Stimulated activated CD8-positive, alpha-beta memory T cell treated with anti-CD3 and anti-CD28 coated beads, Interleukin-4, amount 100 ng/mL, for 1 hour (primary cell): ENCODE results near the gene DSTN.

Experiments
- DNase-seq, 2 donors: peaks; one replicate each; pipeline ENCODE4 v3.0.0-alpha.2; 2020; ENCODE audit warnings: low read depth in 2 of 2, low spot score in 1 of 2

DSTN gene

DNA sequence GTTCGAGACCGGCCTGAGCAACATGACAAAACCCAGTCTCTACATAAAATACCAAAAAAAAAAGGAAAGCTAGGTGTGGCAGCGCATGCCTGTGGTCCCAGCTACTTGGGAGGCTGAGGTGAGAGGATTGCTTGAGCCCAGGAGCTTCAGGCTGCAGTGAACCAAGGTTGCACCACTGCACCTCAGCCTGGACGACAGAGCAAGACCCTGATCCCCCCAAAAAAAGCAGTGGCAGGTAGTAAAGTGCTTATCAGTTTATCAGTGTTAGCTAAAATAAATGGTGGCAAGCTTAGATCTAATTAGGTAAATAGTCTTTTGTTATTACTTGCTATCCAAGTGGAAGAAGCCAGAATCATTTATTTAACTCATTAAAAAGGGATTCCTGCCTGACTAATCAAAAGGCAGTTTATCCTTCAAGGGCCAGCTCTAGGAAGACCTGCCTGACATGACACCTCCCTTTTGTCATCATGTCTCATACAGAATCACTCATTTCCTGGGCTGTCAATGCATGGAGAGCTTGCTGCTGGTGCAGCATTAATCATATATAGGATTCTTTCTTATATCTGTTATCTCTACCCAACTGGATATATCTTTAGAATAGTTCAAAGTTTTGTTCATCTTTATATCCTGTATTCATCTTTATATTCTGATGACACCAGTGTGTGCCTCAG lies 9.6 kb downstream of the DSTN start:
- no peak for DNase-seq

DNA sequence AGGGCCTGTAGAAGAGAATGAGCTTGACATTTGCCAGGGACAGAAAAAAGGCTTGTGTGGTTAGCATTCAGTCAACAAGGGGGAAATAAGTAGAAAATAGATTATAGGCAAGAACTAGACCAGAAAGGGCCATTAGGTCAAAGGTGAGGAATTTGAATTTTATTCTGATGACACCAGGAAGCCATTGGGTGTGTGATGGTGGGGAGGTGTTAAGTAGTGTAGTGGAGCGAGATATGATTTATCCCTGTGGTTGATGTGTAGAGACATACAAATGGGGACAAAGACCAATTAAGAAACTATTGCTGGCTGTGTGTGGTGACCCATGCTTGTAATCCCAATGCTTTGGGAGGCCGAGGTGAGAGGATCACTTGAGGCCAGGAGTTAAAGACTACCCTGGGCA lies 11.0 kb downstream of the DSTN start:
- no peak for DNase-seq

DNA sequence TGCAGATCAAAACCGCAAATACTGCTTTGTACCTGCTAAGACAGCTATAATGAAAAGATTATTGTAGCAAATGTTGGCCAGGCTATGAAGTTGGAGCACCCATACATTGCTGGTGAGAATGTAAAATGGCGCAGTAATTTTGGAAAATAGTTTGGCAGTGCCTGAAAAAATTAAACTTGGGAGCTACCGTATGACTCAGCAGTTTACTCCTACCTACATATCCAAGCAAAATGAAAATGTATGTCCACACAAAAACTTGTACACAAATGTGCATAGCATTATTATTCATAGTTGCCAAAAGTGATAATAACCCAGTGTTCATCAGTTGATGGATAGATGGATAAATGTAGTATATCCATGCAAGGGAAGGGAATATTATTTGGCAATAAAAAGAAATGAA lies 13.3 kb downstream of the DSTN start:
- DNase-seq = no peak

DNA sequence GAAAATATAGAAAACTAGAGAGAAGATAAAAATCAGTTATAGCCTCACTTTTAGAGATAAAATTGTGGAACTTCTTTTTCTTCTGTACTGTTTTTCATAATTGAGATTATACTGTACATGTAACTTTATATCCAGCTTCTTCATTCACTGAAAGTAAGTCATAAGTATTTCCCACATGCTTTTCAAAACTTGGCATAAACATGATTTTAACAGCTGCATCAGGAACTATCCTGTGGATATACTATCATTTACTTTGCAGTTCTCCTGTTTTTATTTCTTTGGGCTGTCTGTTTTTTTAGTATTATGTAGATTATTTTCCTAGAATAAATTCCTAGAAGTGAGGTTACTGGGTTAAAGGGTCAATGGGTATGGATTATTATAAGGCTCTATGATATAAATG lies 14.8 kb downstream of the DSTN start:
- no peak for DNase-seq

DNA sequence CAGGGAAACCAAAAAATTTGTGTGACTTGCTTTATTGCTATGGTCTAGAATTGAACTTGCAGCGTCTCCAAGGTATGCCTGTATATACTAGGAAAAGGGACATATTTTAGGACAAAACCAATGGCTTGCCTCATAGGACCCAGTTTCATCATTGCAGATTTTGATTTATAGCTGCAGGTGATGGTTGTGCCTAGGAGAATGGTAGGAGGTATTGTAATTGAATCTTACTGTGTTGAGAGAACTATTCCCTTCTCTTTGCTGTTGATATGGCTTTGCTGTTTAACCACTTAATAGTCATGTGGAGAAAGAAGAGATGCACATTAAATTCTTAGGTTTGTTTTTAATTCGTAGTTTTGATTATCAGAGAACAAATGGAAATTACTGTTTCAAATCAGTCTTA lies 16.4 kb downstream of the DSTN start:
- DNase-seq = no peak

DNA sequence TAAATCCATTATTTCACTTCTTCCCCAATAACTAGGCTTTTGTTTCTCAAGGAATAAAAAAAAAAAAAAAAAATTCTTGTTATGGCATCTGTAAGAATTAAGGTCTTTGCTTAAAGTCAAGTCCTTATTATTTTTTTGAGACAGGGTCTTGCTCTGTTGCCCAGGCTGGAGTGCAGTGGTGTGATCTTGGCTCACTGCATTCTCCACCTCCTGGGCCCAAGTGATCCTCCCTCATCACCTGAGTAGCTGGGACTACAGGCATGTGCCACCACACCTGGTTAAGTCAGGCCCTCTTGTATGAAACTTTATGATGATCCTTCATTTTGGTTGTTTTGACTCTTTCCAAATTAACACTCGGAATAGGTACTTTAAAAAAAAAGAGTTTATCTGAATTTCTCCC lies 17.3 kb downstream of the DSTN start:
- no peak for DNase-seq

DNA sequence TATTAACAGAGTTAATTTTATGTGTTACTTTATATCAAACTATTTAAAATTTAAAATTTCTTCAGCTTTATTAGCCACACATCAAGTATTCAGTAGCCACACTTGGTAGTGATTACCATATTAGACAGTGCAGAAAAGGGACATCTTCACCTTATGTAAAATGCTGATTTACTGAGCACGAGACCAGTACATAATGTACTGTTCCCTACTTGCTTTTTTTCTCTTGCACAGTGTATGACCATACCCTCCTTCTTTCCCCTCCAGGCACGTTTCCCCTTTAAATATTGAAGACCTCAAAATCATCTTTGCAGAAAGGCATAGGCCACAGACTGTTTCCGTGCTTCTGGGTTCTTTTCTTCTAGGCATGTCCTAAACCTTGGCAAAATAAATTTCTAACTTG lies 17.9 kb downstream of the DSTN start:
- no peak for DNase-seq

DNA sequence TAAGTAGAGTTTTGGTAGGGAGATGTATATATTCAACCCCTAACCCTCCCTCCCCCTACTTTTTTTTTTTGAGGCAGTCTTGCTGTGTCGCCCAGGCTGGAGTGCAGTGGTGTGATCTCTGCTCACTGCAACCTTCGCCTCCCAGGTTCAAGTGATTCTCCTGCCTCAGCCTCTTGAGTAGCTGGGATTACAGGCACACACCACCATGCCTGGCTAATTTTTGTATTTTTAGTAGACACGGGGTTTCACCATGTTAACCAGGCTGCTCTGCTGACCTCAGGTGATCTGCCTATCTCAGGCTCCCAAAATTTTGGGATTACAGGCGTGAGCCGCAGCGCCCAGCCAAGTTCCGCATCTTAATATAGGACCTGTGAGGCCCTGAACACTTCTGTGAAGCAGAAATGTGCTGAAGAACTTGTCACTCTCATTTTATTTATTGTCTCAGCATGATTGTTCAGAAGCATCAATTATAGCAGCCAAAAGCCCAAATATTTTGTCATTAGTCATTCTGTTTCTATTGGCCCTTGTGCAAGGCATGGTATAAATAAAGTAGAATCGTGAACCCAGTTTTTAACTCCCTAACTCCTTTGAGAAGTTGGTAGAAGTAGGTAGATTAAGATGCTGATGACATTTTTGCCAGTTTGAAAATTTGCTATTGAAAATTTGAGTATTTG lies 19.4 kb downstream of the DSTN start:
- DNase-seq = no peak

DNA sequence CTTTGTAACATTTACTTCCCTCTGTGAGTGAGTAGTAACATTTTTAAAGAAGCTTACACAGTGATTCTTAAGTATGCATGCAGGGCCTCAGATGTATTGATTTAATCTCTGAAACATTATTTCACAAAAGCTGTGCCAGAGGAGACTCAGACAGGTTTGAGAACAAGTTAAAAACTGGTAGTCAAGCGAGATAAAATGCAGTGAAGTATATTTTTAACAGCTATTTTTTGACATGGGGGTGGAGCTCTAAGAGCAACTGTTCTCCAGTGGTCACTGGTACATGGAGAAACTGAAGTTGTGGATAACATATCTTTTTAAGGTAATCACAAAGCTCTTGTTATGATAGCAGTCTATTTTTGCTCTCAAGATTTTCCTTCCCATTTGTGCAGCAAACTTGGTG lies 20.4 kb downstream of the DSTN start:
- no peak for DNase-seq

DNA sequence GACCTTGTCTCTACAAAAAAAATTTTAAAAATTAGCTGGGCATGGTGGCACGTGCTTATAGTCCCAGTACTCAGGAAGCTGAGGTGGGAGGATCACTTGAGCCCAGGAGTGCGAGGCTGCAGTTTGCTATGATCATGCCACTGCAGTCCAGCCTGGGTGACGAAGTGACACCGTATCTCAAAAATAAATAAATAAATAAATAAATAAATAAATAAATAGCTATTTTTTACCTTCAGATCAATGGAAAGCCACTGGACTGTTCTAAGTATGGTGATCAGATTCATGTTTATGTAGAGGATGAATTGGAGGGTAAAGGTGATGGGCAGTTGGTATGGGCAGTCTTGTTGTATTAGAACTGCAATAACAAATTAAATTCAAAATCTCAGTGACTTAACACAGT lies 24.0 kb downstream of the DSTN start:
- DNase-seq = no peak

DNA sequence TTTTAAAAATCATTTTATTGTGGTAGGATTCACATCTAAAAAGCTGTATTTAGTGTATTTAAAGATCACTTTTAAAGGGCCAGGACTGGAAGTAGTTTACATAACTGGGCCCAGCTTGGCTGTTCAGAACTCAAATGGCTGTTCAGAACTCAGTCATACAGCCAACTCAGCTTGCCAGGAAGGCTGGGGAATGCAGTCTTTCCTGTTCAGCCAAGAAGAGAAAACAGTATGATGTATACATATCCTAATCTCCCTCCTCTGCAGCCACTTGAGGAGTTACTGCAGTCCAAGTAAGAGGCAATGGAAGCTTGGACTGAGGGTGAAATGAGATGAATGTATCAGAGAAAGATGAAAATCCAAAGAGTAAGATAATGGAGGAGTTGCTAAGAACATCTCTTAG lies 24.6 kb downstream of the DSTN start:
- no peak for DNase-seq

DNA sequence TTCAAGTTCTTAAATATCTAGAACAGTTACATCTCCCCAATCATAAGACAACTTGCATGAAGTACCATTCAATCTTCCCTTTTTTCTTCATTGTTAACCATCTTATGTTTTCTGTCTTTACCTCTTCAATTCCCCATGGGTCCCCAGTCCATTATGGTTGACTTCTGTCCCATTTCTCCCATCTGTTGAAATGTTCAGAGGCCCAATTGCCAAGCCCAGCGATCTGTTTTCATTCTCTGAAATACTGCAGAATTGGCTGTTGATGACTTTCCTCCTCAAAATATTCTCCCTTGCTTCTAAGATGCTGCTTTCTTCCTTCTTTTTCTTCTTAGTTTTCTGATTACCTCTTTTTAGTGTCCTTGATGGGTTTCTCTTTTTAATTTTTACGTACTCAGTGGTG lies 26.0 kb downstream of the DSTN start:
- no peak for DNase-seq

DNA sequence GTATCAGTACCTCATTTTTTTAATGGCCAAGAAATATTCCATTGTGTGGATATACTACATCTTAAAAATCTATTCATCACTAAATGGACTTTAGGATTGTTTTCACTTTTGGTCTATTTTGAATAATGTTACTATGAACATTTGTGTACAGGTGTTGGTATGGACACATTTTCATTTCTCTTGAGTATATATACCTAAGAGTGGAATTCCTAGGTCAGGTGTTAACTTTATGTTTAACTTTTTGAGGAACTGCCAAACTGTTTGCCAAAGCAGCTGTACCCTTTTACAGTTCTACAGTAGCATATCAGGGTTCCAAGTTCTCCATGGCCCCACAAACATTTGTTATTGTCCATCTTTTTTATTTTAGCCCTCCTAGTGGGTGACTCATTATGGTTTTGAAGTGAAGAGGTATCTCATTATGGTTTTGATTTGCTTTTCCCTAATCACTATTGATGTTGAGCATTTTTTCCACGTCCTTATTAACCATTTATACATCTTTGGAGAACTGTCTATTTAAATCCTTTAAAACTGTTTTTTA lies 28.2 kb downstream of the DSTN start:
- DNase-seq = no peak

DNA sequence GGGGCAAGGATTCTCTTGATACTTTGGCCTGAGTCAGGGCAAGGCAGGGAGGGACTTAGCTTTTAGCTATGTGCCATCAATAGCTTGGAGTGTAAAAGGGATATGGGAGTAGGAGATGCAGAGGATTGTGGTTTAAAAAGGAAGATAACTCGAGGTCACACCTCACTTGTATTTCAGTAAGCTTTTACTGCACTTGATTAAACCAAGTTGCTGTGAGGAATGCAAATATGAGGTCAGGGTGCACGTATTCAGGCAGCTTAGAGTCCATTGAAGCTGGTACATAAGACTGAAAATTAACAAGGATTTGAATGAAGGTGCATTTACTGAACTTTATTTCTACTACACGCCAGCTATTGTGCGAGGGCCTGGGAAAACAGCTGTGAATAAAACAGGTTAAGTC lies 32.1 kb downstream of the DSTN start:
- DNase-seq = no peak

DNA sequence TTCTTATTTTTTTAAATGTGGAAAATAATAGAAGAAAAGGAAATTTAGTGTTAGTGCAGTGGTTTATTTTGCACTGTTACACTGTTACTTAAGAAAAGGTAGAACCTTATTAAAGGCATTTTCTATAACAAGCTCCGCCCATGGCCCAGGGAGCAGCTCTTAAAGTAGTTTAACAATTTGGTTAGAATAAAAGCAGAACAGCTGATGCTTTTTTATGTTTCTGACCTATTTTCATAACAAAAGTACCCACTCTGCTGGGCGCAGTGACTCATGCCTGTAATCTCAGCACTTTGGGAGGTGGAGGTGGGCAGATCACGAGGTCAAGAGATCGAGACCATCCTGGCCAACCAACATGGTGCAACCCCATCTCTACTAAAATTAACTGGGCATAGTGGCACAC lies 32.6 kb downstream of the DSTN start:
- no peak for DNase-seq

DNA sequence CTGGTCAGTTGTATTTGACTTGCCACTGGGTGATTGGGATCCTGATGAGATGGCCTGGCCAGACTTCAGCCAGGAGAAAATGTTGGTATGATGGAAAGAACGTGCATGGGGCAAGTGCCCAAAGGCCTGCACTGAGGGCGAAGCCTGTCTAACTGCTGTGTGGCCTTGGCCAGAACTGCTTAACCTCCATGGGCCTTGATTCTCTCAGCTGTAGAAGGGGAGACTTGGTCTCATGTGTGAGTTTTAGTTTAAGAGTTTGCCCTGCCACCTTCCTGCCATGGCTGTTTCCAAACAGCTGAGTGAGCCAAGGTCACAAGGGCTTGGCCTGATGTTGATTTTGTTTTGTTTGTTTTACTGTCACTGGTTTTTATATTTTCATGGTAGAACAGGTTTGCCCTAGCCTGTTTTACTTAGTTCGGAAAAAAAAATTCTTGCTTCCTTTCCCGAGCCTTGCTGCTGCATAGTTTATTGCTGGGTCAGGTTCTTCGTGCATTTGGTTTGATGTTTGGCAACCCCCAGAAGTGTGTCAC lies 35.3 kb downstream of the DSTN start:
- no peak for DNase-seq

DNA sequence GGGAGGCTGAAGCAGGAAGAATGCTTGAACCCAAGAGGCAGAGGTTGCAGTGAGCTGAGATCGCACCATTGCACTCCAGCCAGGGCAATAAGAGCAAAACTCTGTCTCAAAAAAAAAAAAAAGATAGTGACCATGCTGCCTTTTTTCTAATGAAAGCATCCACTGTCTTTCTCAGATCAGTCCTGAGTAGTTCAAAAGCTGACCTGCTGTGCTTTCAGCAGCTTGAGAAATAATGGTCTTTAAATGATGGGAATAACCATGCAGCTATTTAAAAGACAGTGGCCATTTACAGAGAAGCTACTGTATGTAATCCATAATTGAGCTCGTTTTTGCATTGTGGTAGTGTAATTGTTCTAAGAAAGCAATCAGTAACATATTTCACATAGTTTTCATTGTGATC lies 36.1 kb downstream of the DSTN start:
- DNase-seq = no peak

DNA sequence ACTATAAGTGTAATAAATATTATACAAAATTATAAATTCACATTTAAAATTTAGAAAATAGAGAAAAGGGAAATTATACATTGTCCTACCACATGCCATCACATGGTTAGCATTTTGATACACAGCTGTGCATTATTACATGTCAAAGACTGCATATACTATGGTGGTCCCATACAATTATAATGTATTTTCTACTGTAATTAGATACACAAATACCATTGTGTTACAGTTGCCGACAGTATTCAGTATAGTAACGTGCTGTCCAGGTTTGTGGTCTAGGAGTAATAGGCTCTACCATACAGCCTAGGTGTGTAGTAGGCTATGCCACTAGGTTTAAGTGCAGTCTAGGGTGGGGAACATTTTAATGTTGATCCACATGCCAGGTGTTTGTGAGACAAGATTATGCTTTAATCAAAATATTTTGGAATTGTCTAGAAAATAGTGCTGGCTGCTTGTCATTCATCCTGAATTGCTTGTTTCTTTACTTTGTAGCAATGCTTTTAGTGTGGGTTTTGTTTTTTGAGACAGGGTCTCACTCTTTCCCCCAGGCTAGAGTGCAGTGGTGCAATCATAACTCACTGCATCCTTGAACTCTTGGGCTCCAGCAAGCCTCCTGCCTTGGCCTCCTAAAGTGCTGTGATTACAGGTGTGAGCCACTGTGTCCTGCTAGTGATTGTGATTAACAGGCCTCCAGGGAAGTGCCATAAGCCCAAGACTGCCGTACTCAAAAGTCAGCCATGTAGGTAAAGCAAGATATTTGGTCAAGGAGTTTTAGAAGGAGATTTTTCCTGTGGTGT lies 39.0 kb downstream of the DSTN start:
- no peak for DNase-seq

DNA sequence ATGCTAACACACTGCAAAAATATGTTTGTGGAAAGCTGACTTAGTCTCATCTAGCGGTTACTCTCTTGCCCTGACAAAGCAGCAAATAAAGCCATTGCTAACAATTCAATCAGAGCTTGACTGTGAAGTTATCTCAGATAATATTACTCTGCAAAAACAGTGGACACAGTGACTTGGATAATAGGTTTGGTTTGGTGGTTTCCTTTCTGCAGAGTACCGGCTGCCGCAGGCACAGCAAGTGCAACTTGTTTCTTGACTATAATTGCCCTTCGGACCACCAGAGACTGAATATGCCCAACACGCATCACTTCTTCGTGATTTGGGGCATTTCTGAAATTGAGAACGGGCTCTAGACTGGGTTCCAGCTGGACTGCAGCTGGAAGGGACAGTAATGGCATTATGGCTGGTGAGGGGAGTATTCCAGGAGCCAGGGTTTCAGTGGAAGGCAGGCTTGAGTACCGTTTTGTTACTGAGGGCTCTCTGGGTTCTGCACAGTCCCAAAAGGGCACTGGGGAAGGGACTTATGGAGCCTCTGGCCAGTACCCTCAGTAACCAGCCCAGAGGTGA lies 40.0 kb downstream of the DSTN start:
- no peak for DNase-seq

DNA sequence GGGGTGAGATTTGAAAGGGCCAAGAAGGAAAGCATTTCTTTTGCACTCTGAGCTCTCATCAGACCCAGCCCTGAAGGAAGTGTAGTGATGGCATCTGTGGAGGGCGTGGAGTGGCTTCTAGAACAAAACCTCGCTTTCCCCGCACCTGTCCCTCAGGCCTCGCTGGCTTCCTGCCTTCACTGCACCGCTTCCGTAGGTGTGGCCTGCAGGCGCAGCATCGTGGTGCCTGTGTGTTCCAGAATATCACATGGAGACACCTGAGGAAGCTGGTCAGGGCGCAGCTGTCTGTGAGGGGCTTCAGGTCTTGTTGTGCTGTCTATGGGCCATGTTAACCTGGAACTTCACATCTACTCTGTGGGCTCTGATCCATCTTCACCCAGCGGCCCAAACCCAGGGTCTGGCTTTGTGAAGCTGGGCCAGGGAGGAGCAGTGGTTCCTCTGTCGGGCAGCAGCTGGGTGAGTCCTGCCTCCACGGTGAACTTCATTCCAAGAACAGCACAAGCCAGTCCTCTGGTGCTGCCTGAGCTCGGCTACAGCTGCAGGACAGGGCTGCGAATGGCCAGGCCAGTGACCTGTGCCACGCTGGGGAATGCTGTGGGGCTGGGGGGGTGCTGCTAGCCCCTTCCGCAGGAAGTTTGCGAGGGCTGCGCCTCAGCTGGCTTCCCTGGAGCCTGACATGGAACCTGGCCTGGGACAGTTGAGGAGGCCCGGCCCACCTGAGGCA lies 40.9 kb downstream of the DSTN start:
- DNase-seq = peak in 1 of 2 donors; percentile 21

DNA sequence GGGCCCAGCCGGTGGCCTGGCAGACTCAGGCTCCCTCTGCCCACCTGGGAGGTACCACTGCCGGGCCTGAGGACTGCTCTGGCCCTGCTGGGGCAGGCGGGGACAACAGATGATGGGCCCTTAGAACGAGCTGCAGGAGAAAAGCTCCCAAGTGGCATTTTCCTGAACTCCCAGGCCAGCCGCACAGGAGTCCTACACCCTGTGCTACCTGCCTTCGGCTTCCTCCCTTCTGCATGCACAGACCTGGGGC lies 41.3 kb downstream of the DSTN start:
- DNase-seq = no peak
